Karpas-422 (cell line): Measurements from ENCODE around the gene SNX18. TPM values are rescaled to one million over a fixed set of nuclear protein-coding genes. Genes with fewer than 3 reads are reported as not detected.

Source experiments
- total RNA-seq: library from RNA; depleted of rRNA; stranded (reverse); fragments of >200 nt; shearing (Covaris generic); gene quantifications from 2 replicates; pipeline ENCODE4 v1.2.3, GENCODE V29; 2014; ENCODE audit warnings: low replicate concordance; rRNA removed

Gene SNX18
- total RNA-seq, 1 experiment from 2014 or later, result 2.9 TPM

Other genes with a start within 250 kb of the SNX18 start
- 1.3 and 10.7 TPM in 2 replicates for gene ARL15, start 207.2 kb upstream of the SNX18 start, total RNA-seq
- not detected in 2 replicates for gene HSPB3, start 62.1 kb upstream of the SNX18 start, total RNA-seq